ENCODE data around the gene NPAP1. TPM values are rescaled to one million over a fixed set of nuclear protein-coding genes. Genes with fewer than 3 reads are reported as not detected.

NPAP1 gene
- total RNA-seq, 2 experiments from 2014 or later = not detected

GRCh38 chr15:24718289-24719082 lies 42.9 kb downstream of the NPAP1 start:
- H3K4me3 Mint-ChIP-seq = no peak overlapping the region
- DNase-seq = no peak
- H3K4me1 Mint-ChIP-seq = no peaks in the 10 kb centered on the region
- no peaks in the 10 kb centered on the region for H3K36me3 Mint-ChIP-seq
- H3K27me3 Mint-ChIP-seq = no peaks in the 10 kb centered on the region
- no peak overlapping the region for H3K27ac Mint-ChIP-seq
- H3K9me3 Mint-ChIP-seq = peaks cover 14% of the 10 kb centered on the region

- Mint-ChIP-seq H3K36me3 (no peaks in the 10 kb centered on the region), H3K27me3 (no peaks in the 10 kb centered on the region), H3K4me1 (no peaks in the 10 kb centered on the region), H3K4me3 (no peak overlapping the region), H3K9me3 (peaks cover 3% of the 10 kb centered on the region), H3K27ac (no peak overlapping the region)
- DNase-seq = no peak
These were observed 54.2 kb downstream of the NPAP1 start for GRCh38 chr15:24729760-24730159.
